H9 (cell line): ENCODE measurements around the gene TBC1D3B. TPM values are rescaled to one million over a fixed set of nuclear protein-coding genes. Genes with fewer than 3 reads are reported as not detected.

Experiments
- DNase-seq: peaks from one replicate; pipeline ENCODE4 v3.0.0-alpha.2; 2017
- H2AFZ ChIP-seq: one replicate; pipeline ENCODE4 v1.6.1; 2013; ENCODE audit warnings: mild to moderate bottlenecking, low read length, control low read depth, moderate library complexity
- H2AK5ac ChIP-seq: 2 replicates; pipeline ENCODE4 v1.6.1; 2013; ENCODE audit warnings: low read length, control low read depth, mixed read lengths; ENCODE audit not compliant: insufficient read length
- H2BK120ac ChIP-seq: one replicate; pipeline ENCODE4 v1.6.1; 2013; ENCODE audit warnings: low read depth, mild to moderate bottlenecking, low read length, control low read depth, inconsistent platforms; ENCODE audit not compliant: poor library complexity, severe bottlenecking
- H2BK12ac ChIP-seq: 2 replicates; pipeline ENCODE4 v1.6.1; 2013; ENCODE audit warnings: low read length, control low read depth, mixed read lengths, low read depth; ENCODE audit not compliant: insufficient read length
- H2BK15ac ChIP-seq: 2 replicates; pipeline ENCODE4 v1.6.1; 2013; ENCODE audit warnings: low read depth, low read length, control low read depth
- H2BK20ac ChIP-seq: one replicate; pipeline ENCODE4 v1.6.1; 2013; ENCODE audit warnings: low read depth, mild to moderate bottlenecking, low read length, control low read depth, inconsistent platforms; ENCODE audit not compliant: poor library complexity, severe bottlenecking
- H2BK5ac ChIP-seq: 2 replicates; pipeline ENCODE4 v1.6.1; 2013; ENCODE audit warnings: low read length, control low read depth, mixed read lengths; ENCODE audit not compliant: insufficient read length
- H3K14ac ChIP-seq: 2 replicates; pipeline ENCODE4 v1.6.1; 2013; ENCODE audit warnings: low read length, control low read depth; ENCODE audit not compliant: insufficient read depth
- H3K18ac ChIP-seq: 2 replicates; pipeline ENCODE4 v1.6.1; 2013; ENCODE audit warnings: low read depth, mild to moderate bottlenecking, mixed read lengths, low read length, control low read depth; ENCODE audit not compliant: insufficient read length
- H3K23ac ChIP-seq: 2 replicates; pipeline ENCODE4 v1.6.1; 2013; ENCODE audit warnings: low read length, control low read depth, mixed read lengths, low read depth; ENCODE audit not compliant: insufficient read length
- H3K23me2 ChIP-seq: 2 replicates; pipeline ENCODE4 v1.6.1; 2013; ENCODE audit warnings: low read depth, mild to moderate bottlenecking, mixed read lengths, low read length, control low read depth; ENCODE audit not compliant: insufficient read length, poor library complexity, severe bottlenecking
- H3K27ac ChIP-seq: 2 replicates; pipeline ENCODE4 v1.5.1; 2013; ENCODE audit warnings: low read length, control low read depth, mixed read lengths, low read depth; ENCODE audit not compliant: insufficient read length
- H3K27me3 ChIP-seq: 2 replicates; pipeline ENCODE4 v1.6.1; 2013; ENCODE audit warnings: low read length, control low read depth, inconsistent platforms; ENCODE audit not compliant: insufficient read depth
- H3K4ac ChIP-seq: 2 replicates; pipeline ENCODE4 v1.6.1; 2013; ENCODE audit warnings: low read depth, mild to moderate bottlenecking, control low read depth, inconsistent platforms, low read length, moderate library complexity
- H3K4me1 ChIP-seq: 2 replicates; pipeline ENCODE4 v1.6.1; 2013; ENCODE audit warnings: low read length, control low read depth, inconsistent platforms; ENCODE audit not compliant: insufficient read depth
- H3K4me2 ChIP-seq: 2 replicates; pipeline ENCODE4 v1.6.1; 2013; ENCODE audit warnings: low read length, control low read depth, mixed read lengths; ENCODE audit not compliant: insufficient read length, insufficient read depth
- H3K56ac ChIP-seq: 2 replicates; pipeline ENCODE4 v1.6.1; 2013; ENCODE audit warnings: low read depth, mild to moderate bottlenecking, mixed read lengths, low read length, control low read depth; ENCODE audit not compliant: insufficient read length
- H3K79me1 ChIP-seq: 2 replicates; pipeline ENCODE4 v1.6.1; 2013; ENCODE audit warnings: low read depth, mild to moderate bottlenecking, moderate library complexity, low read length, control low read depth, inconsistent platforms; ENCODE audit not compliant: insufficient read depth, poor library complexity, severe bottlenecking
- H3K79me2 ChIP-seq: 2 replicates; pipeline ENCODE4 v1.6.1; 2013; ENCODE audit warnings: low read length, control low read depth, inconsistent platforms; ENCODE audit not compliant: insufficient read depth
- H3K9ac ChIP-seq: 2 replicates; pipeline ENCODE4 v1.6.1; 2013; ENCODE audit warnings: low read length, control low read depth, mixed read lengths; ENCODE audit not compliant: insufficient read length; ENCODE audit errors: extremely low read depth
- H3K9me3 ChIP-seq: one replicate; pipeline ENCODE4 v1.6.1; 2013; ENCODE audit warnings: low read depth, low read length, inconsistent platforms; ENCODE audit not compliant: control insufficient read depth
- H3T11ph ChIP-seq: one replicate; pipeline ENCODE4 v1.6.1; 2013; ENCODE audit warnings: mild to moderate bottlenecking, low read length, control low read depth, inconsistent platforms
- H4K20me1 ChIP-seq: one replicate; pipeline ENCODE4 v1.6.1; 2013; ENCODE audit not compliant: control insufficient read depth, insufficient read length, insufficient read depth
- H4K5ac ChIP-seq: 2 replicates; pipeline ENCODE4 v1.6.1; 2013; ENCODE audit warnings: low read depth, mild to moderate bottlenecking, mixed read lengths, low read length, control low read depth; ENCODE audit not compliant: insufficient read length
- H4K8ac ChIP-seq: replicated peaks from 2 replicates; pipeline ENCODE4 v1.6.1; 2013; ENCODE audit warnings: low read length, control low read depth, mixed read lengths, low read depth; ENCODE audit not compliant: insufficient read length
- H4K91ac ChIP-seq: 2 replicates; pipeline ENCODE4 v1.6.1; 2013; ENCODE audit warnings: low read depth, mild to moderate bottlenecking, moderate library complexity, mixed read lengths, low read length, control low read depth; ENCODE audit not compliant: insufficient read length
- H3K27ac Mint-ChIP-seq, 3 experiments: 2 replicates in 2 of 3; 3 replicates in 1 of 3; pipeline ENCODE4 v1.8.0; 2020 to 2021; ENCODE audit warnings: mixed read lengths in 3 of 3, mild to moderate bottlenecking in 1 of 3, moderate library complexity in 1 of 3
- H3K27me3 Mint-ChIP-seq: 2 replicates; pipeline ENCODE4 v1.8.0; 2021; ENCODE audit warnings: low read depth, mild to moderate bottlenecking, moderate library complexity, mixed read lengths
- H3K36me3 Mint-ChIP-seq, 3 experiments: 2 replicates in 2 of 3; 3 replicates in 1 of 3; pipeline ENCODE4 v1.8.0; 2020 to 2021; ENCODE audit warnings: low read depth in 3 of 3, mixed read lengths in 3 of 3; ENCODE audit not compliant: insufficient read depth in 1 of 3
- H3K4me1 Mint-ChIP-seq, 2 experiments: 2 replicates each; pipeline ENCODE4 v1.8.0; 2020; ENCODE audit warnings: mixed read lengths in 2 of 2
- H3K4me3 Mint-ChIP-seq, 2 experiments: 2 replicates in 1 of 2; 3 replicates in 1 of 2; pipeline ENCODE4 v1.8.0; 2020 to 2021; ENCODE audit warnings: mild to moderate bottlenecking in 2 of 2, mixed read lengths in 2 of 2, moderate library complexity in 1 of 2
- H3K9me3 Mint-ChIP-seq, 2 experiments: 2 replicates in 1 of 2; 3 replicates in 1 of 2; pipeline ENCODE4 v1.8.0; 2020; ENCODE audit warnings: mild to moderate bottlenecking in 2 of 2, mixed read lengths in 2 of 2, moderate library complexity in 1 of 2
- WGBS: extraction: QIAGEN DNeasy Blood & Tissue Kit; methylation state at CpG from one replicate; pipeline ENCODE4 v1.1.7; 2013; ENCODE audit warnings: missing lambda C conversion rate, low lambda C conversion rate, mixed read lengths; ENCODE audit not compliant: insufficient read length; ENCODE audit errors: extremely low coverage; 5-methylcytosine and 5-hydroxymethylcytosine counted together
- total RNA-seq: library from RNA; stranded (reverse); gene quantifications from 2 replicates; pipeline ENCODE4 v1.2.1, GENCODE V29; 2021
- TF ChIP-seq, protein P1 (sequence below): fragments of 200-600 bp; sonication (generic); conservative IDR thresholded peaks from 3 replicates; pipeline ENCODE4 v1.8.0; 2021; ENCODE audit warnings: antibody characterized with exemption, mild to moderate bottlenecking

Gene TBC1D3B
- total RNA-seq, 1 experiment from 2014 or later: 8.8 TPM

- H2BK5ac ChIP-seq: no peak overlapping the region
- H3K27ac ChIP-seq: no peak overlapping the region
- H3K9me3 ChIP-seq: no peaks in the 10 kb centered on the region
- no peaks in the 10 kb centered on the region for H3K36me3 Mint-ChIP-seq
- H2BK120ac ChIP-seq: no peak overlapping the region
- no peak overlapping the region for H3T11ph ChIP-seq
- no peak overlapping the region for H3K4me2 ChIP-seq
- no peak overlapping the region for H2BK15ac ChIP-seq
- peaks cover 19 to 21% of the 10 kb centered on the region in 2 experiments for H3K4me1 Mint-ChIP-seq
- H3K23me2 ChIP-seq: no peaks in the 10 kb centered on the region
- H4K5ac ChIP-seq: no peak overlapping the region
- H2BK20ac ChIP-seq: no peak overlapping the region
- H3K79me2 ChIP-seq: no peaks in the 10 kb centered on the region
- DNase-seq: no peak
- H3K27me3 Mint-ChIP-seq: peaks cover 15% of the 10 kb centered on the region
- H3K79me1 ChIP-seq: no peaks in the 10 kb centered on the region
- no peak overlapping the region for H3K14ac ChIP-seq
- no peaks in the 10 kb centered on the region for H4K20me1 ChIP-seq
- no peaks in the 10 kb centered on the region; a peak in 1 of 5 replicates for H3K9me3 Mint-ChIP-seq
- H3K56ac ChIP-seq: no peak overlapping the region
- no peak overlapping the region for H4K8ac ChIP-seq
- peaks cover 3% of the 10 kb centered on the region; the same call in 1 of the 2 replicates for H3K4me1 ChIP-seq
- no peak overlapping the region for H3K18ac ChIP-seq
- no CpG with 5 or more reads among the region's 3 CpGs for WGBS
- H3K4ac ChIP-seq: no peak overlapping the region
- H2AFZ ChIP-seq: no peak overlapping the region
- H3K27ac Mint-ChIP-seq: no peak overlapping the region
- no peaks in the 10 kb centered on the region for H3K27me3 ChIP-seq
- no peak overlapping the region for H4K91ac ChIP-seq
- TF ChIP-seq, protein P1, sequence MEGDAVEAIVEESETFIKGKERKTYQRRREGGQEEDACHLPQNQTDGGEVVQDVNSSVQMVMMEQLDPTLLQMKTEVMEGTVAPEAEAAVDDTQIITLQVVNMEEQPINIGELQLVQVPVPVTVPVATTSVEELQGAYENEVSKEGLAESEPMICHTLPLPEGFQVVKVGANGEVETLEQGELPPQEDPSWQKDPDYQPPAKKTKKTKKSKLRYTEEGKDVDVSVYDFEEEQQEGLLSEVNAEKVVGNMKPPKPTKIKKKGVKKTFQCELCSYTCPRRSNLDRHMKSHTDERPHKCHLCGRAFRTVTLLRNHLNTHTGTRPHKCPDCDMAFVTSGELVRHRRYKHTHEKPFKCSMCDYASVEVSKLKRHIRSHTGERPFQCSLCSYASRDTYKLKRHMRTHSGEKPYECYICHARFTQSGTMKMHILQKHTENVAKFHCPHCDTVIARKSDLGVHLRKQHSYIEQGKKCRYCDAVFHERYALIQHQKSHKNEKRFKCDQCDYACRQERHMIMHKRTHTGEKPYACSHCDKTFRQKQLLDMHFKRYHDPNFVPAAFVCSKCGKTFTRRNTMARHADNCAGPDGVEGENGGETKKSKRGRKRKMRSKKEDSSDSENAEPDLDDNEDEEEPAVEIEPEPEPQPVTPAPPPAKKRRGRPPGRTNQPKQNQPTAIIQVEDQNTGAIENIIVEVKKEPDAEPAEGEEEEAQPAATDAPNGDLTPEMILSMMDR: no peak
- H2BK12ac ChIP-seq: no peak overlapping the region
- H3K9ac ChIP-seq: no peak overlapping the region
- H3K23ac ChIP-seq: no peak overlapping the region
- no peak overlapping the region for H3K4me3 Mint-ChIP-seq
- H2AK5ac ChIP-seq: no peak overlapping the region
Measured at GRCh38 chr17:36196131-36196486, 19.7 kb upstream of the TBC1D3B start.
